Endothelial cell of umbilical vein (primary cell): ENCODE results near the gene BRF1. TPM values are rescaled to one million over a fixed set of nuclear protein-coding genes. Genes with fewer than 3 reads are reported as not detected.

ENCODE experiments used
- BruUV-seq: library from RNA; stranded (reverse); fragments of 400-500 nt; replicated peaks from 2 replicates; lab custom pipeline; 2021; lab: Mats Ljungman, UMichigan
- CTCF ChIA-PET: fragments of 300-600, 350-600 bp; sonication (Branson Sonifier 250); formaldehyde crosslinking; loops from one replicate; lab custom pipeline; 2021; ENCODE audit warnings: antibody characterized with exemption, inconsistent platforms; lab: Charles Lee
- POLR2A ChIA-PET: fragments of 300-600, 350-600 bp; sonication (Branson Sonifier 250); formaldehyde crosslinking; loops from one replicate; lab custom pipeline; 2021; ENCODE audit warnings: antibody characterized with exemption, inconsistent platforms; lab: Charles Lee
- DNase-seq: peaks from one replicate; pipeline ENCODE4 v3.0.0-alpha.2; 2011; ENCODE audit warnings: low read depth, low spot score
- FAIRE-seq: peaks from 2 replicates; lab custom pipeline; 2011; peaks lifted over from hg19 to GRCh38; lab: Jason Lieb, UNC
- H2AFZ ChIP-seq: 2 replicates; pipeline ENCODE4 v1.6.0; 2012; ENCODE audit warnings: low read depth, low read length, control low read depth, inconsistent platforms
- H3K27ac ChIP-seq: 2 replicates; pipeline ENCODE4 v1.5.1; 2011; ENCODE audit warnings: low read depth, mild to moderate bottlenecking, control low read depth, low read length, moderate library complexity; ENCODE audit not compliant: insufficient read depth
- H3K27me3 ChIP-seq, 2 experiments: 2 replicates each; pipeline versions ENCODE4 v1.6.0 to v1.6.1; 2011; ENCODE audit warnings: low read length in 2 of 2, mixed read lengths in 1 of 2; ENCODE audit not compliant: control insufficient read depth in 2 of 2, insufficient read depth in 2 of 2
- H3K36me3 ChIP-seq, 2 experiments: 2 replicates in 1 of 2; 3 replicates in 1 of 2; pipeline ENCODE4 v1.5.1; 2011; ENCODE audit warnings: low read length in 2 of 2, mild to moderate bottlenecking in 1 of 2, moderate library complexity in 1 of 2; ENCODE audit not compliant: control insufficient read depth in 2 of 2, insufficient read depth in 2 of 2; ENCODE audit errors: extremely low read depth in 1 of 2
- H3K4me1 ChIP-seq: 3 replicates; pipeline ENCODE4 v1.5.1; 2011; ENCODE audit warnings: mild to moderate bottlenecking, low read length; ENCODE audit not compliant: control insufficient read depth, insufficient read depth; ENCODE audit errors: extremely low read depth
- H3K4me2 ChIP-seq: 2 replicates; pipeline ENCODE4 v1.6.1; 2011; ENCODE audit warnings: low read length, control low read depth, mixed read lengths; ENCODE audit not compliant: insufficient read depth
- H3K4me3 ChIP-seq, 3 experiments: fragments of 200-600 bp in 1 of 3; sonication (generic), shearing (Covaris generic) in 1 of 3; replicated peaks in 1 of 3; 2 replicates each; pipeline ENCODE4 v1.5.1; 2011 to 2016; ENCODE audit warnings: control low read depth in 3 of 3, low read length in 3 of 3, mild to moderate bottlenecking in 2 of 3, inconsistent platforms in 1 of 3, low read depth in 1 of 3, moderate library complexity in 1 of 3; ENCODE audit not compliant: insufficient read depth in 1 of 3
- H3K79me2 ChIP-seq: 2 replicates; pipeline ENCODE4 v1.6.0; 2012; ENCODE audit warnings: low read length, inconsistent platforms; ENCODE audit not compliant: control insufficient read depth, insufficient read depth
- H3K9ac ChIP-seq: replicated peaks from 2 replicates; pipeline ENCODE3; 2011; ENCODE audit warnings: low read length, control low read depth; ENCODE audit not compliant: insufficient read depth; ENCODE audit errors: extremely low read depth
- H3K9me1 ChIP-seq: replicated peaks from 3 replicates; pipeline ENCODE4 v1.6.0; 2011; ENCODE audit warnings: mild to moderate bottlenecking, low read length; ENCODE audit not compliant: control insufficient read depth, insufficient read depth; ENCODE audit errors: extremely low read depth
- H3K9me3 ChIP-seq: replicated peaks from 2 replicates; pipeline ENCODE4 v1.5.1; 2012; ENCODE audit warnings: low read length, inconsistent platforms; ENCODE audit not compliant: control insufficient read depth, insufficient read depth
- H4K20me1 ChIP-seq: replicated peaks from 2 replicates; pipeline ENCODE3; 2011; ENCODE audit warnings: mild to moderate bottlenecking, low read length; ENCODE audit not compliant: control insufficient read depth, insufficient read depth; ENCODE audit errors: extremely low read depth
- JUN ChIP-seq: IDR thresholded peaks from 2 replicates; pipeline ENCODE4 v1.6.1; 2011; ENCODE audit warnings: borderline replicate concordance, low read depth; ENCODE audit not compliant: insufficient read length, insufficient read depth
- dilution Hi-C: fragments of 300-500 bp; cut with MboI; formaldehyde crosslinking; loops from one replicate; pipeline ENCODE4 v1.15.0; 2019; ENCODE audit warnings: low sequenced_read_pairs; ENCODE audit not compliant: extremely low pct_ligation_motif_present
- intact Hi-C: fragments of 100-400 bp; cut with micrococcal nuclease; formaldehyde crosslinking; loops from one replicate; pipeline ENCODE4 v1.10.0; 2022
- polyA plus RNA-seq, 4 experiments: library from polyadenylated mRNA; depleted of rRNA in 3 of 4; stranded (reverse) in 3 of 4; unstranded in 1 of 4; fragments of >200 nt; gene quantifications; 2 replicates each; pipeline versions ENCODE4 v1.2.1 to v1.2.3, GENCODE V29; 2011 to 2012; ENCODE audit warnings: missing spikeins in 1 of 4
- total RNA-seq: library from RNA; stranded (reverse); gene quantifications from 2 replicates; pipeline ENCODE4 v1.2.3, GENCODE V29; 2021
- TF ChIP-seq, protein P1 (sequence below): IDR thresholded peaks from 2 replicates; pipeline ENCODE4 v1.6.1; 2011; ENCODE audit not compliant: insufficient read depth, insufficient read length
- TF ChIP-seq, protein P2 (sequence below), 2 donors: IDR thresholded peaks; 1 replicate in 1 of 2; 2 replicates in 1 of 2; pipeline ENCODE4 v1.5.1; 2011; ENCODE audit warnings: low read length in 2 of 2, mild to moderate bottlenecking in 2 of 2, moderate library complexity in 2 of 2, control low read depth in 1 of 2, inconsistent platforms in 1 of 2, low read depth in 1 of 2; ENCODE audit not compliant: insufficient read depth in 1 of 2; ENCODE audit errors: extremely low read depth in 1 of 2

The BRF1 gene
- total and polyA plus RNA-seq, 2 donors (not counting 3 experiments of a cell fraction or from before 2014, with no cell fraction given) = 19.0 to 47.2 TPM

DNA sequence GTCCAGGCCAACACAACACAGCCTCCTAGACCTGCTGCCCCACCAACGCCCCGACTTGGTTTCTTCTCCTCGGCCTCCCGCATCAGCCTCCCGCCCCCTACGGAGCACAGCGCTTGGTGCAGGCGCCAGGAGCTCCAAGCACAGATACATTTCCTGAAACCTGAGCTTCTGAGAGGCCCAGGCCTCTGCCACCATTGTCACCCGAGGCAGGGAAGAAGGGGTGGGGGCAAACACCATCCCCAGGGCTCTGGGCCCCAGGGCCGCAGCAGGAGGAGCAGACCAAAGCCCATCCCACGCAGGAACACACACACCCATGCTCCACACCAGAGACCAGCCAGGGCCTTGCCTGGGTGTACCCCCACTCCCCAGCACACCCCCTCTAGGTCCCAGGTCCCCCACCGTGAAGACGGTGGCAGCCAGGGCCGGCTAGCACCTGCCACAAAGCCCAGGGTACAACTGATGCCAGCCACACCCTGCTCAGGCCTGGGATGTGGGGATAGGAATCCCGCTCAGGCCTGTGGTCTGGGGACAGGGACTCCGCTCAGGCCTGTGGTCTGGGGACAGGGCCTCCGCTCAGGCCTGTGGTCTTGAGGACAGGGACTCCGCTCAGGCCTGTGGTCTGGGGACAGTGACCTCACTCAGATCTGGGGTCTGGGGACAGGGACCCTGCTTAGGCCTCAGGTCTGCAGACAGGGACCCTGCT lies 137.6 kb downstream of the BRF1 start:
- H3K4me1 ChIP-seq = peaks cover 14% of the 10 kb centered on the region
- no TSS peak for BruUV-seq
- FAIRE-seq (no peak), DNase-seq (no peak)
- H3K9me3 ChIP-seq = no peaks in the 10 kb centered on the region
- no peaks in the 10 kb centered on the region for H4K20me1 ChIP-seq
- CTCF ChIA-PET = interaction anchor here (1.0 to 2.7 kb wide), 3 partner anchors 39 to 189 kb away, joined by 3 to 15 read pairs (median 3); no protein-coding TSS in a partner anchor
- dilution Hi-C loops (no loop called here), intact Hi-C loops (loop anchor here (10.0 kb wide), 1 partner anchor 82 kb away; the partner anchor contains the start of gene BTBD6)
- peaks cover 0 to 3% of the 10 kb centered on the region in 2 experiments for H3K36me3 ChIP-seq
- H3K27me3 ChIP-seq = no peaks in the 10 kb centered on the region
- no peaks in the 10 kb centered on the region for H3K9me1 ChIP-seq
- no peak overlapping the region for H3K27ac ChIP-seq
- H3K9ac ChIP-seq = no peak overlapping the region
- TF ChIP-seq, protein P1, sequence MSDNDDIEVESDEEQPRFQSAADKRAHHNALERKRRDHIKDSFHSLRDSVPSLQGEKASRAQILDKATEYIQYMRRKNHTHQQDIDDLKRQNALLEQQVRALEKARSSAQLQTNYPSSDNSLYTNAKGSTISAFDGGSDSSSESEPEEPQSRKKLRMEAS = no peak
- TF ChIP-seq JUN = no peak
- peaks cover 88% of the 10 kb centered on the region for H3K79me2 ChIP-seq
- POLR2A ChIA-PET = no interaction called here
- H3K4me2 ChIP-seq = no peak overlapping the region
- no peak overlapping the region for H2AFZ ChIP-seq
- no peak overlapping the region for H3K4me3 ChIP-seq

DNA sequence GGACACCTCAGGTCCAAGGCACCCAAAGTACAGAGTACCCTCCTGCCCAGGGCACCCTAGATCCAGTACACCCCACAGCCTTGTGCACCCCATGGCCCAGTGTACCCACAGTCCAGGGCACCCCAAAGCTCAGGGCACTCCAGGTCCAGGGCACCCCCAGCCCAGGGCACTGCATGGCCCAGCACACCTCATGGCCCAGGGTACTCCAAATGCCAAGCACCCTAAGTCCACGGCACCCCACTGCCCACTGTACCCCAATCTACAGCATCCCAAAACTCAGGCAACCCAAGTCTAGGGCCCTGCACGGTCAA lies 138.2 kb downstream of the BRF1 start:
- no peak for TF ChIP-seq JUN
- TF ChIP-seq, protein P1 = no peak
- TF ChIP-seq, protein P2, sequence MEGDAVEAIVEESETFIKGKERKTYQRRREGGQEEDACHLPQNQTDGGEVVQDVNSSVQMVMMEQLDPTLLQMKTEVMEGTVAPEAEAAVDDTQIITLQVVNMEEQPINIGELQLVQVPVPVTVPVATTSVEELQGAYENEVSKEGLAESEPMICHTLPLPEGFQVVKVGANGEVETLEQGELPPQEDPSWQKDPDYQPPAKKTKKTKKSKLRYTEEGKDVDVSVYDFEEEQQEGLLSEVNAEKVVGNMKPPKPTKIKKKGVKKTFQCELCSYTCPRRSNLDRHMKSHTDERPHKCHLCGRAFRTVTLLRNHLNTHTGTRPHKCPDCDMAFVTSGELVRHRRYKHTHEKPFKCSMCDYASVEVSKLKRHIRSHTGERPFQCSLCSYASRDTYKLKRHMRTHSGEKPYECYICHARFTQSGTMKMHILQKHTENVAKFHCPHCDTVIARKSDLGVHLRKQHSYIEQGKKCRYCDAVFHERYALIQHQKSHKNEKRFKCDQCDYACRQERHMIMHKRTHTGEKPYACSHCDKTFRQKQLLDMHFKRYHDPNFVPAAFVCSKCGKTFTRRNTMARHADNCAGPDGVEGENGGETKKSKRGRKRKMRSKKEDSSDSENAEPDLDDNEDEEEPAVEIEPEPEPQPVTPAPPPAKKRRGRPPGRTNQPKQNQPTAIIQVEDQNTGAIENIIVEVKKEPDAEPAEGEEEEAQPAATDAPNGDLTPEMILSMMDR (IDR thresholded peaks at IDR 0.05; ENCODE audit: extremely low read depth in 1 of 2, insufficient read depth in 1 of 2, low read depth in 1 of 2, low read length in 2 of 2) = no peak
- Histone ChIP-seq H3K9ac (no peak overlapping the region), H3K4me2 (no peak overlapping the region), H3K4me1 (peaks cover 14% of the 10 kb centered on the region), H3K27me3 (no peaks in the 10 kb centered on the region), H3K79me2 (peaks cover 91% of the 10 kb centered on the region), H3K9me1 (no peaks in the 10 kb centered on the region), H2AFZ (no peak overlapping the region), H4K20me1 (no peaks in the 10 kb centered on the region), H3K27ac (no peak overlapping the region), H3K9me3 (no peaks in the 10 kb centered on the region), H3K36me3 (peaks cover 0 to 5% of the 10 kb centered on the region in 2 experiments), H3K4me3 (no peak overlapping the region)
- ChIA-PET CTCF (no interaction called here), POLR2A (no interaction called here)
- DNase-seq (no peak), FAIRE-seq (no peak)
- dilution Hi-C loops = no loop called here
- BruUV-seq = no TSS peak
- intact Hi-C loops = loop anchor here (10.0 kb wide), 1 partner anchor 82 kb away; the partner anchor contains the start of gene BTBD6
